ENCODE data around the gene VPS26B.
"Not testable (repeated sequence)": the region's sequence is repeated elsewhere in the genome, so short reads cannot be mapped to it uniquely, and the experiment has no call there.

Gene VPS26B

DNA sequence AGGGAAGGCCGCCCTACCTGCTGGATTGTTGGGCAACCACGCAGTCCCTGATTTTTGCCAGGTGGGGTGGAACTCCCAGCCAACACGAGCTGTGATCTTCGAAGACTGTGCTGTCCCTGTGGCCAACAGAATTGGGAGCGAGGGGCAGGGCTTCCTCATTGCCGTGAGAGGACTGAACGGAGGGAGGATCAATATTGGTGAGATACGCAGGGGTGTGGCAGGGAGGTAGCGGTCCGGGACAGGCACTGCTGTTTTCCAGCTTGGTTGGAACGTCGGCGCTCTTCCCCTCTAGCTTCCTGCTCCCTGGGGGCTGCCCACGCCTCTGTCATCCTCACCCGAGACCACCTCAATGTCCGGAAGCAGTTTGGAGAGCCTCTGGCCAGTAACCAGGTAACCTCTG, 36.5 kb downstream of the VPS26B start:
- DNase-seq, result no peak

DNA sequence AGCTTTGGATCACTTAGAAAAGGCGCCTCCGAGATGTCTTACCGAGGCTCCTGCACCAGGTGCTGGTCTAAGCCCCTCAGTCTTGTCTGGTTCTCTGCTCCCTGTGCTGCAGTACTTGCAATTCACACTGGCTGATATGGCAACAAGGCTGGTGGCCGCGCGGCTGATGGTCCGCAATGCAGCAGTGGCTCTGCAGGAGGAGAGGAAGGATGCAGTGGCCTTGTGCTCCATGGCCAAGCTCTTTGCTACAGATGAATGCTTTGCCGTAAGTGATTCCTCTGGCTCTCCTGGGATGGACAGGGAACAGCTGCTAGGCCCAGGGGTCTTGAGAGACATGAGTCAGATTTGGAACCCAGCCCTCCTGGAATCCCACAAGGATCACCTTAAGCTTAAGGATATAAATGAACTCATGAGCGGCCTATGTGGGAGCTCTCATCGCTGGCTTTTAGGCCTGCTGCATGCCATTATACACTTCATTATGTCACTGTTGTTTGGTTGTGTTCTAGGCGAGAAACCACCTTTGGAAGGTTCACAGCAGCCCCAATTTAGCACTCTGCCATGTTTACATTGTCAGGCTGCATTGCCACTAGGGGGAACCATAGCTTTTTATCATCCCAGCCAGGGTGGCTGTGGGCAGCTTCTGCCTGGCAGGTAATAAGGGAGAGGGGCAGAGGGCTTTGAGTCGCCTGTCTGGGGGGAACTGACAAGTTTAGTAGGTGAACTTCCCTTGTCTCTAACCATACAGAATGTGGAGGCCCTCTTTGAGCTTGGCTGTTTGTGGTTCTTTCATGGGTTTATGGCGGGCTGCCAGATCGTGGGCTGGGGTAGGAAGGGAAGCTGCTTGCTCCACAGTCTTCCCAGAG, 37.4 kb downstream of the VPS26B start:
- no peak for DNase-seq

DNA sequence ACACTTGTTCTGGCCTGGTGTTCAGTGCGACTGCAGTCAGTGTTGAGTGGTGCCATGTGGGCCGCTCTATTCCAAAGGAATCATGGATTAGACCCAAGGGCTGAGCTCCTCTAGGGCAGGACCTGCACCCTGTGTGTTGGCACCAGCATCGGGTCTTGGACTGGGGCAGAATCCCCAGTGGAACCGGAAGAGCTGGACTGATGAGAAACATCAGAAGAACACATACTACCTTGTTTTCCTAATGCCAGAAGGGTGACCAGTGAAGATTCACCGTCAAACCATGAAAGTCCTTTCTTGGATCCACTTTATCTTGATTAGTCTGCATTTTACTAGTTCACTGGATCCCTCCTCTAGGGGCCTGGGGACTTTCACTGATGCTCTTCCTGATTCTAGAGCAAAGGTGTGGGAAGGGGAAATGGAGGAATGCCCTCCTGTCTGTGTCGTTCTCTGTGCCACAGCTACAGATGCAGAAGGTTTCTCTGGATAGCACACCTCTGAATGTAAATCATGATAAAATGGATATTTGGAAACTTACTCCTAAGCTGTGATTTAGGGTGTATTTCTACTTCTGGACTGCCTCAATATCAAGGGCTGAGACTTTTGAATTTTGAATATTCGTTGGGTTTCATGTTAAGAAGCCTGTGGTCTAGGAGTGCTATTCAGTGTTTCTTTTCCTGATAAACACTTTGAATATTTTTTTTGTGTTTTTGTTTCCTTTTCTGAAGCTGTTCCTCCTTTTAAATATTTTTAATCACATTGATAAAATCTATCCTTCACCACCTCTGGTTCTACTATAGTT, 40.7 kb downstream of the VPS26B start:
- no peak for DNase-seq

DNA sequence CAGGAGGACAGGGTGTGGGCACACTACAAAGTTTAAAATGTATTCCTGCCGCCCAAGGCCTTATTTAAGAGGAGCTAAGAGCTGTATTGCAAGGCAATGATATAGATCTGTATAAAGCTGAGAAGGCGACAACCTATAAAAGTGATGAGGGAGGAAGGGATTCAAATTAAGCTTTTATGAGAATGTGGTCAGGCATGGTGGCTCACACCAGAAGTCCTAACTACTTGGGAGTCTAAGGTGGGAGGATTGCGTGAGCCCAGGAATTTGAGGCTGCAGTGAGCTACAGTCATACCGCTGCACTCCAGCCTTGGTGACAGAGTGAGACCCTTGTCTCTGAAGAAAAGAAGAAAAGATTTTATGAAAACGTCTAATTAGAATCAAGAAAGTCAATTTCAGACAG, 42.0 kb downstream of the VPS26B start:
- DNase-seq, result no peak

DNA sequence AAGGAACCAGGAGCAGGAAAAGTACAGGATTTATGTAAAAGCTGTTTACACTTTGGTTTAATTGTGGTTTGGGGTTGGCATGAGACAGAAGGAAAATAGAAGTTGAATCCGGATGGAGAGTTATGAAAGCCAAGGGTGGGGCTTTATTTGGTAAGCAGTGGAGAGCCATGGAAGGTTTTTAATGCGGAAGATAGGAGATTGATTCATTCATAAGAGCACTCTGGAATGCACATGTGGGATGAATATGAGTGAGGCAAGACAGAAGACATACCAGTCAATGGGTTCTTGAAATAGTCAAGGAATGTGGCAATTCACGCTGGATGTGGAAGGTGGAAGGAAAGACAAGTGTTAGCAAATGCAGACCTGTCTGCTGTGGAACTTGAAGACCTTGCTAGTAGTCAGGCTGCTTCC, 42.4 kb downstream of the VPS26B start:
- no peak for DNase-seq

DNA sequence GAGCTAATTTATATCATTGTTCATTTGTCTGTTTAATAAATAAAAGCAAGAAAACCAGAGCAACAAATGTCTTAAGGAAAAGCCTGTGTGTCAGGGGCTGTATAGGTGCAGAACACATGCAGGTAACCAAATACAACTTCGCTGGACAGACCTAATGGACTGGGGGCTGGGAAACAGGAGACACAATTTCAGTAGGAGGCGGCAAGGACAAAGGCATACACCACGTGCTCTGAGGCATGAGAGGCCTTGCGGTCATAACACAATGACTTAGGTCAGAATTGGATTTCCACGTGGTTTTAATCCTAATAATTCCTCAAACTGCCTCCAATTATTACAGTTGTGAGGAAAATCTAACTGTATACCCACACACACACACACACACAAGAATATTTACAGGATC, 43.0 kb downstream of the VPS26B start:
- no peak for DNase-seq

DNA sequence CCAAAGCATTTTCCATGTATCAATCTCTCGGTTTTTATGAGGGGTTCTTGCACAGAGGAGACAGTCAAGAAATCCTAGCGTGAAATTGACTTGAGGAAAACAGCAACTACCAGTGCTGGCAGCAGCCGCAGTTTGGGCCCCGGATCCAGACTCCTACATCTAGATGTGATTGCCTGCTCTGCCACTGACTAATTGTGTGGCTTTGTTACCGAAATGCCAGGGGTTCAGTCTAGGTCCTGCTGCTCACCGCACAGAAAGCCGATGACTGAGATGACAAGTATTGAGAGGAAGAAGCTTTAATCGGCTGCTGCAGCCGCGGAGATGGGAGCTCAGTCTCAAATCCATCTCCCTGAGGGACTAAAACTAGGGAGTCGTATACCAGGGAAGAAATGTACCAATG, 43.5 kb downstream of the VPS26B start:
- DNase-seq, result no peak

DNA sequence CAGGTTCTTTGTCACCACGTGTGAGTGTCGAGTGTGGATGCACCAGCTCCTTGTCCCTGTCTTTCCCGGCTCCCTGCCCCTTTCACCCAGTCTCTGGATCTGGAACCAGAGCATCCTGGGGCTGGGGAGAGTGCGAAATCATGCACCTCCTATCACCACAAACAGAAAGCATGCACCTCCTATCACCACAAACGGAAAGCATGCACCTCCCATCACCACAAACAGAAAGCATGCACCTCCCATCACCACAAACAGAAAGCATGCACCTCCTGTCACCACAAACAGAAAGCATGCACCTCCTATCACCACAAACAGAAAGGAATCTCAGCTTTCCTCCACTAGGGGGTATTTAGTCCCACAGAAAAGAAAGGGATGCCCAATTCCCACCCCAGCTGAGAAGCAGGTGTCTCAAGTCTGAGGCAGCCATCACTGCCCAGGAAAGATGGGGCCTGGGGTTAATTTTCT, 45.8 kb downstream of the VPS26B start:
- DNase-seq, result no peak

DNA sequence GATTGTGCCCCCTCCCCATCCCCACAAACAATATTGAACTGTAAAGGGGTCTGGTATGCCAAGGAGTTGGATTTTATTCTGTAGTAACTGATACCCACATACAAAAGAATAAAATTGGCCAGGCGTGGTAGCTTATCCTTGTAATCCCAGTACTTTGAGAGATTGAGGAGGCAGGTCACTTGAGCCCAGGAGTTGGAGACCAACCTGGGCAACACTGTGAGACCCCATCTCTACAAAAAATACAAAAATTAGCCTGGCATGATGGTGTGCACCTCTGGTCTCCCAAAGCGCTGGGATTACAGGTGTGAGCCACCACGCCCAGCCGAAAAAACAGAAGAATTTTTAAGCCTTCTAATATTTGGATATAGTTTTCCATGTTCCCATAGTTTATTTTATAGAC, 47.5 kb downstream of the VPS26B start:
- DNase-seq, result no peak

DNA sequence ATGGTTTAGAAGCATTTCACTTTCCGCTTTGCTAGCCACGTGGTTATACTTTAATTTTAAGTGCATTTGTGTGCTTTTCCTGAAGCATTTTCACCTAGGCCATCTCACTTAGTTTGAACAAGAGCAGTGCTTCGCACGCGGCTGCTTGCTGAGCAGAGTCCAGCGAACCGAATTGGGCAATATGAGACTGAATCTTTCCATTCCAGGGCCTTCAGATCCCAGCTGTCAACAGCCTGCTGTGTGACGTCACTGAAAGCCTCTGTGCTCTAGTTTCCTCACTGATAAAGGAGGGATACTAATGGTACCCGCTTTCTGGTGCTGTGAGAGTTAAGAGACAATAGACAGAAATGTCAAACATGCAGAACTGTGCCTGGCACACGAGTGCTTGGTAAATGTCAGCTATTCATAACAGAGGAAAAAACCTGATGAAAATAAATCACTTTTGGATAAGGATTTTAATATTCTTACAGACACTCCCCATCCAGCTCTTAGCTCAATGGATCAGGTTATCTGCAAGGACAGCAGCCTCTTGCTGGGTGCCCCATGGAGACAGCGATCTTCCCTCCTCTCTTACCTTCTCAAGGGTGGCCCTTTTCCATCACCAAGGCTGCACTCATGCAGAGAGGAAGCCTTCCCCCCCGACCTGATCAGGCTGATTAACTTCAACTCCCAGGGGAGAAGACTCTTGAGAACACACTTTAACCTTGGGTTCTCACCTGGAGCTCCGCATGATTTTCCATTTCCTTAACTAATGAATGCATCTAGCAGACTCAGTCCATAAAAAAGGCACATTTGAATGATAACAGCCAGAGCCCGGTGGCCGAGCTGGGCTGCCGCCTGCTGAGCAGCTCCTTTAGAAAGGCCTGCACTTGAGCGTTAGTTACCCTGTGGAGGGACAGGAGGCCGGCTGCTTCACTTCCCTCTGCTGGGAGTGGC, 48.2 kb downstream of the VPS26B start:
- no peak for DNase-seq

DNA sequence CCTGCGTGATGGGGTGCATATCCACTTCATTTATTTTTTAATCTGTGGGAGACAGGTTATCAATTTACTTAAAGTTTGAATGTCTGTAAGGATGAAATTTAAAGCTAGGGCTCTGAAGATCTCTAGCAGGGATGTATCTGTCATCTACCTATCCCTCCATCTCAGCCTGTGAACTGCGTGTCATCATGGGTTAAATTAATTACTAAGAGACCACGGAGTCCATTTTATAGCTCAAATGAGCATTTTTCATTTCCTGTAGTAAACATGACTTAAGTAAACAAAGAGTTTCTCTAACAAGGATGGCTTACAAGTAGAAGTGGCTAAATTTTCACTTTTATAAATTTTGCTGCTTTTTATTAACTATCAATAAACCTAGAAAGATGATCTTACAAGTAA, 48.8 kb downstream of the VPS26B start:
- no peak for DNase-seq

DNA sequence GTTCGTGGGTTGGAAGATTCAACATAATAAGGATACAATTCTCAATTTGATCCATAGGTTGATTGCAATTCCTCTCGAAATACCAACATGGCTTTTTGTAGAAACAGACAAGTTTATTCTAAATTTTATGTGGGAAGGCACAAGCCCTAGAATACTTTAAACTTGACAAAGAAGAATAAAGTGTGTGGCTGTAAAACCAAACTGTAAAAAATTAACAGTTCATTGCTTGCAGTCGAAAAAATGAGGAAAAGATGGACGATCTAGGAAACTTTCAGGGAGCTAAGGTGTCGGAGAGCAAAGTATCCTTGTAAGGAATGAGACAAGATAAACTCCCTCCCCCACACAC, 50.7 kb downstream of the VPS26B start:
- no peak for DNase-seq

DNA sequence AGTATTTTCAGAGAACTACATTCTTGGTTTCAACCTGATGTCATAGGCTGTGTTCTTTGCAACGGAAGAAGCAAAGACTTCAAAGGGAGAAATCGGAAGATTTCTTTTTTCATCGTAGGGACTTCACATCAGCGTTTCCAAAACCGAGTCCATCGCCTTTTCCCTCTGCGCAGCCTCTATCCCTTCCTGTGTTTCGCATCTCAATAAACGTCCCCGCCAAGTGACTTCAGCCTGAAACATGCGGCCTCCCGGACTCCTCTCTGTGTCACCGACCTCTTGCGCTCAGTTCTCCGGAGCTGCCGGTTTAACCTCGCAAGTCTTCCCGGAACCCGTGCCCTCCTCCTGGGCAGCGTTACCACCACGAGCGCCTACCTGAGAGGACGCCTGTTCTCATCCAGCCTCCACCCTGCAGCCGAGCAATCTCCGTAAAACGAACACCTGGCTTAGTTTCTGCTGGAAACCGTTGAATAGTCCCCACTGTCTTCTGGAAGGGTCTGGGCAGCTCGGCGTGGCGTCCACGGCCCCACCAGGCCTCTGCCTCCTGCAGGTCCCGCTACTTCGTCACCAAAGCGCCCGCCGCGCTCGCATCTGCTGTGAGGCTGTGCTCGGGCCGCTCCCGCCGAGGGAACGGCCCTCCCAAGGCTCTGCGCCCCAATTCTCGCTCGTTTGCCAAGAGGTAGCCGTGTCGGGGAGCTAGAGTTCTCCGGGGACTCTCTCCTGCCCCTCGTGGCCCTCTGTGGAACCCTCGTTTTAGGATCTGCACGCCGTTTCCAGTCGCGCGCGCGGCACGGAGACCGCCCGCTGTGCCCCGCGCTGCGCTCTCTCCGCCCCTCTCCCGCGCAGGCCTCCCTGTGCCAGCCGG, 51.3 kb downstream of the VPS26B start, which contains the start of gene GLB1L3:
Gene GLB1L3 (plus strand): TSS at position 846 of the 862 bp plus-strand sequence. CDS start 362 bp downstream, outside the sequence.
- DNase-seq, result no peak

DNA sequence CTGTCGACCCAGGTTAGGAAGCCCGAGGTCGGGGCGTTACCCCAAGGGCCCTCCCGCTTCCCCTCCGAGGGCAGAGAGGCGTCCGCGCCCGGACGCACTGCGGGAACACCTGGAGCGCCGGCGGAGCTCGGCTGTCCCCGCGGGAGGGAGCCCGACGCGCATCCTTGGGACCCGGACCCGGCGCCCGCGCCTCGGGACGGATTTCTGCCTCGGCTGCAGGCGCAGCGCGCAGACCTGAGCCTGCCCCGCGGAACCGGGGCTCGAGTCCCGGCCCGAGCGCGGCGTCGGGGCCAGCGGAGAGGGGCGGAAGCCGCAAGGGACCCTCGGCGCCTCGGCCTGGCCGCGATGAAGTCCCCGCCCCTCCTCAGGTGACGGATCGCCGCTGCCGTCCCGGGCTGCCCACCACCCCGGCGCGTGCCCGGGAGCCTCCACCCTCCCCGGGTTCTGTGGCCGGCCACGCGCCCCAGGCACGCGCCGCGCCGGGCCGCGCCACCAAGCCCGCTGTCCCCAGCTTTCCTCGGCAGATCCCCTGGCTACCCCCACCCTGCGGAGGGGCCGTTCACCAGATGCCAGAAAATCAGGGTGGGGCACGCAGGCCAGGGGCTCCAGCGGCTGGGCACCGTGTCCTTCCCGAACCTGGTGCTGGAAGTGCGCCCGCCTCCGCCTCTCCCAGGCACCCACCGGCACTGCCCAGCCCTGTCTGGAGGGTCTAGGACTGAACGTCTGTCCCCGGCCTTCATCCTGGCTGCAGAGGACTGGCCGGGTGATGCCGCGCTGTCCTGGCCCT, 52.1 kb downstream of the VPS26B start:
- no peak for DNase-seq

DNA sequence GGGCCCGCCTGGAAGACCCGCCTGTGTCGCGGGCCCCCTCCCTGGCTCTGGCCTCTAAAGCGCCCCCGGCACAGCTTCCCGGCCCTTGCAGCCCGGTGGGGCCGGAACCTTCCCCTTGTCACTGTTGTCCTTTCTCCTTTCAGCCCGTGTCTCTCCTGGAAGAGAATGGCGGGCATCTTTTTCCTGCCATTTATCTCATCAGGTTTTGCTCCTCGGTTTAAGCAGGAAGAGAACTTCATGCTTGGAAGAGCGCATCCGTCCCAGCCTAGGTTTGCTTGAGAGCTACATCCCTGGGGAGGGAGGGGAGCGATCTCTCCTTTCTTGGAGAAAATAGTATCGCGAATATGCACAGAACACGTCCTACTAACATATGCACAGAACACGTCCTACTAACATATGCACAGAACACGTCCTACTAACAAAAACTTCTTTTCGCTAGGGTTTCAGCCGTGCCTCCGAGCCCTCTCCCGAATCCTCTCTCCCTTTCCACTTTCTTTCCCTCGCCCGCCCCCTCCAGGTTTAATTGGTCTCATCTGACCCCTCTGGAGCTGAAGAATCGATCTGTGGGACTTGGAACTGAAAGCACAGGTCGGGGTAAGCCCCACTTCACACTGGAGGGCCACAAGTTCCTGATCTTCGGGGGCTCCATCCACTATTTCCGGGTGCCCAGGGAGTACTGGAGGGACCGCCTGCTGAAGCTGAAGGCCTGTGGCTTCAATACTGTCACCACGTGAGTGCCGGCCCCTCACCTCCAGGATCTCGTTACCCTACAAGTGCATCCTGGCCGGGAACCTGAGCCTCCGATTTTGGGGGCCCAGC, 52.9 kb downstream of the VPS26B start:
- DNase-seq, result no peak

DNA sequence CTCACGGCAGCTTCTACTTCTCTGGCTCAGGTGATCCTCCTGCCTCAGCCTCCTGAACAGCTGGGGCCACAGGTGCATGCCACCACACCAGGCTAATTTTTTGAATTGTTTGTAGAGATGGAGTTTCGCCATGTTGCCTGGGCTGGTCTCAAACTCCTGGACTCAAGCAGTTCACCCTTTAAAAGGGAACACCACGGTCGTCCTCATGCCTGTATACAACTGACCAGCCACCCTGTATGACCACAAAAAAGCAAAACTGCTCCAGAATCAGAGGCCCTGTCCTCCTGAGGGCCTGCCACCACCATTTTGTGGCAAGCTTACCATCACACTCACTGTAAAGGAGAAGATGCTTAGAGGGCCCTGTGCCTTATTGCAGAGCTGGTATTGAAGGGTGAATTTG, 53.9 kb downstream of the VPS26B start:
- DNase-seq, result no peak

DNA sequence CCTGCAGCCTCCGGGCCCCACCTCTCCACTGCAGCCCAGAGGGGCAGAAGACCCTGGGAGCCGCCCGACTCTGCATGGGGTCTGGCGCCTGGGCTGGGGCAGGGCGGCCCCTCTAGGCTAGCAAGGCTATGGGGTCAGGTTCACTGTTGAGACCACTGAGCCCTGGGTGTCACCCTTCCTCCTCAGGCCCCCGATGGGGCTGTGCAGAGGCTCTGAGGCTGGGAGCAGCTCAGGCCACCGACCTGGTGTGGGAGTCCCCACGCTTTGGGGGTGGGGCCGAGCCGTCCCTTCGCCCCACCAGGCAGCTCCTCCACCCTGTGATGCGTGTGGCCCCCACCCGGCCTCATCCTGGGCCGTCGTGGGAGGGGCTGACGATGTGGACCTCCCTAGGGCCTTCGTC, 57.2 kb downstream of the VPS26B start:
- not testable (repeated sequence) for DNase-seq

DNA sequence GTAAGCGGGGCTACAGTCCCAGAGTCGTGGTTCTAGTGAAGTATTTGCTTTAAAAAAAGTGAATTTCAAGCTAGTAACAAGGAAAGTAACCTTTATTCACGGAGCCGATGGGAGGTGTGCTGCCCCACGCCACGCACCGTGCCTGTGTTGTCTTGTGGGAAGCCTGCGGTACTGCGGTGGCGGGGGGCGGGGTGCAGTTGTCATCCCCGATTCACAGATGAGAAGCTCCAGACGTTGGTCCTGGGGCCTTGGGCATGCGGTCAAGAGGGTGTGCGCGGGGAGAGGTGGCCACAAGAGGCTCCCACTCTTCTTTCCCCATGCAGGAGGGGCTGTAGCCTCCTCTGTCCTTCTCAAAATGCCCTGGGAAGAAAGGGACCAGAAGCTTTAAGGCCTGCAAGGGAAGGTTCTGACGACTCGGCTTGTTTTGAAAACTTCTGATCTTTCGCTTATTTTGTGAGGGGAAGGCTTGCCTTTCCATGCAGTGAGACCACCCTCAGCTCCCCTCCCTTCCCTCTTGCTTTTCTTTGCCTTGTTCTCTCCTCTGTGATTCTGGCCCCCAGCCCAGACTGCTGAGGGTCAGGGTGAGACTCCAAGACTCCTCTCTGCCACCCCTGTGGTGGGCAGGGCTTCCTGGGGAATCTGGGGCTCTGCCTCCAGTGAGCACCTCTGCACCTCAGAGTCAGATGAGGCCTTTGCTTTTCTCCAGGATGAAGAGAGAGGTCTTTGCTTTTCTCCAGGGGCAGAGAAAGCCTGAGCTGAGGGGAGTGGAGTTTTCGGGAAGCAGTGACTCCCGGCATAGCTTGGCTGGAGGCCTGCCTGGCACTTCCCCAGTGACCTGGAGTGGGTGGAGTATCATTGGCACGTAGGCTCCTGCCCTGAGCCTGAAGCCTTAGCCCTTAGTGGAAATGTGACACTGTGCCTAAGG, 57.9 kb downstream of the VPS26B start:
- DNase-seq, result no peak

Data from NCI-H2029 treated with DMSO at 0.1 percent for 48 hours (cell line).